Heart left ventricle (tissue), 16 donors: ENCODE data around the gene AZIN2. TPM values are rescaled to one million over a fixed set of nuclear protein-coding genes. Genes with fewer than 3 reads are reported as not detected.
"Not testable (repeated sequence)": the region's sequence is repeated elsewhere in the genome, so short reads cannot be mapped to it uniquely, and the experiment has no call there.

ENCODE experiments used
- ATAC-seq, 4 donors: fragments of 200-7000 bp; cut with Tn5 transposase; one replicate each; pipeline ENCODE4 v1.9.1; 2020 to 2022; ENCODE audit warnings: moderate library complexity in 4 of 4, mild to moderate bottlenecking in 3 of 4, moderate number of reproducible peaks in 1 of 4
- DNase-seq, 5 donors: peaks; one replicate each; pipeline ENCODE4 v3.0.0-alpha.2; 2020
- H3K27ac ChIP-seq, 12 donors: fragments of 200-600 bp; sonication (generic) in 4 of 12; one replicate each; pipeline versions ENCODE4 v1.5.0 to v1.8.0; 2016 to 2022; ENCODE audit warnings: mild to moderate bottlenecking in 2 of 12
- H3K27me3 ChIP-seq, 9 donors: fragments of 200-600 bp; sonication (generic) in 2 of 9; one replicate each; pipeline versions ENCODE4 v1.5.1 to v1.8.0; 2016 to 2022; ENCODE audit warnings: mild to moderate bottlenecking in 3 of 9
- H3K36me3 ChIP-seq, 9 donors: fragments of 200-600 bp; sonication (generic) in 2 of 9; one replicate each; pipeline versions ENCODE4 v1.5.0 to v1.8.0; 2018 to 2022; ENCODE audit warnings: mild to moderate bottlenecking in 2 of 9
- H3K4me1 ChIP-seq, 12 donors: fragments of 200-600 bp; sonication (generic) in 4 of 12; one replicate each; pipeline versions ENCODE4 v1.5.0 to v1.8.0; 2016 to 2022; ENCODE audit warnings: mild to moderate bottlenecking in 3 of 12
- H3K4me3 ChIP-seq, 12 donors: fragments of 200-600 bp; sonication (generic) in 4 of 12; one replicate each; pipeline versions ENCODE4 v1.5.0 to v1.8.0; 2017 to 2022; ENCODE audit warnings: mild to moderate bottlenecking in 9 of 12, moderate library complexity in 4 of 12
- H3K9me3 ChIP-seq, 12 donors: fragments of 200-600 bp; sonication (generic) in 4 of 12; one replicate each; pipeline versions ENCODE4 v1.5.0 to v1.8.0; 2016 to 2022; ENCODE audit warnings: mild to moderate bottlenecking in 1 of 12
- CTCF ChIP-seq, 12 donors: fragments of 200-600 bp; sonication (generic) in 4 of 12; IDR thresholded peaks; one replicate each; pipeline versions ENCODE4 v1.5.0 to v1.8.0; 2018 to 2022; ENCODE audit warnings: antibody characterized with exemption in 12 of 12, mild to moderate bottlenecking in 5 of 12
- POLR2A ChIP-seq, 2 donors: fragments of 450-650 bp; IDR thresholded peaks; one replicate each; pipeline ENCODE4 v1.6.1; 2017; ENCODE audit warnings: antibody characterized with exemption in 2 of 2, mild to moderate bottlenecking in 2 of 2, moderate library complexity in 2 of 2
- whole genome bisulfite sequencing, 4 donors: extraction: QIAGEN DNeasy Blood & Tissue Kit in 2 of 4; methylation state at CpG; one replicate each; pipeline versions ENCODE4 v1.1.5 to v1.1.7; 2013 to 2018; 5-methylcytosine and 5-hydroxymethylcytosine counted together
- intact Hi-C, 10 donors: fragments of 100-400 bp; cut with DNase I; formaldehyde crosslinking; loops; one replicate each; pipeline versions ENCODE4 v1.11.1 to v1.14.2; 2022
- polyA plus RNA-seq, 2 donors: library from polyadenylated mRNA; stranded (reverse); fragments of 200-250 nt; gene quantifications; one replicate each; pipeline ENCODE4 v1.2.3, GENCODE V29; 2013
- total RNA-seq, 9 donors: library from RNA; depleted of rRNA in 2 of 9; stranded (reverse); fragments of >200 nt in 2 of 9; fragmentation: NEBNext Ultra II Directional in 3 of 9; extraction: Animal tissue kit (Norgen Biotek cat#: 25700) in 3 of 9; gene quantifications; one replicate each; pipeline versions ENCODE4 v1.1.0 to v1.2.4, GENCODE V29; 2016 to 2023
- donor health status: ischemic (EF 13 %, LVEDD 7.1; RV severe dilation, severe dysfunction).
- donor health status: healthy with polysubstance abuse.
- donor health status: DM: no; HTN: yes; CAD: no.
- donor health status: DM: no; HTN: no; CAD: no.
- donor health status: ischemic (EF 25% LVEDD 6.9; RV normal size, moderate dysfunction).
- donor health status: ischemic (EF 25% LVEDD 5.7; RV mildly dilated, moderate dysfunction).
- donor health status: healthy.
- donor health status: DM: yes; HTN: yes; CAD: no.
- donor health status: ischemic (EF 35%, LVEDD 5.7; RV mildly dilated, moderate dysfunction).
- donor health status: nonischemic (EF 11% LVEDD 7.7; RV severe dilation, severe dysfunction).
- donor health status: DM: yes; HTN: yes; CAD: no.
- donor health status: PGD.
- donor health status: ischemic (EF 29% LVEDD 5.4; RV normal size, mild dysfunction).
- donor health status: nonischemic (EF 23%, LVEDD 6.1; RV moderate dilation, normal function).

The AZIN2 gene
- total and polyA plus RNA-seq, 11 donors: 1.3 to 5.4 (median 3.1) TPM

GRCh38 chr1:33057095-33057494, 23.9 kb upstream of the AZIN2 start:
- H3K4me3 ChIP-seq: no peak overlapping the region

GRCh38 chr1:33060579-33061083, 20.3 kb upstream of the AZIN2 start:
- Histone ChIP-seq H3K4me1 (peaks cover 0 to 19% (median 5%) of the 10 kb centered on the region in 12 donors), H3K27me3 (no peaks in the 10 kb centered on the region), H3K9me3 (peaks cover 0 to 35% (median 29%) of the 10 kb centered on the region in 12 donors), H3K36me3 (no peaks in the 10 kb centered on the region), H3K4me3 (no peak overlapping the region), H3K27ac (peak overlapping the region in 5 of 12 donors; percentile 18 to 61 (median 51))
- 64 to 88% (median 74%) methylated on average over 2 of the region's 2 CpGs for WGBS, 4 donors
- intact Hi-C loops: no loop called here
- ATAC-seq (peak; percentile 90 to 98 (median 98)), DNase-seq (peak; percentile 73 to 85 (median 83))
- TF ChIP-seq CTCF (IDR thresholded peaks at IDR 0.05) (no peak), POLR2A (IDR thresholded peaks at IDR 0.05) (no peak)

More at GRCh38 chr1:33057095-33057494, 23.9 kb upstream of the AZIN2 start:
- TF ChIP-seq CTCF (IDR thresholded peaks at IDR 0.05): no peak
- TF ChIP-seq POLR2A (IDR thresholded peaks at IDR 0.05): no peak
- Histone ChIP-seq H3K4me1 (peaks cover 0 to 29% (median 15%) of the 10 kb centered on the region in 12 donors), H3K36me3 (no peaks in the 10 kb centered on the region), H3K27ac (no peak overlapping the region), H3K27me3 (no peaks in the 10 kb centered on the region), H3K9me3 (peaks cover 0 to 4% (median 0%) of the 10 kb centered on the region in 12 donors)
- DNase-seq: no peak
- 83 to 95% (median 88%) methylated on average over 2 of the region's 2 CpGs for WGBS, 4 donors
- ATAC-seq: no peak
- intact Hi-C loops: loop anchor here in 4 of 10 donors (2.0 to 5.0 kb wide), 3 partner anchors 120 to 125 kb away; no protein-coding TSS in a partner anchor

GRCh38 chr1:33061834-33062233, 19.1 kb upstream of the AZIN2 start:
- no peak overlapping the region for H3K4me3 ChIP-seq
- intact Hi-C loops: no loop called here
- no peaks in the 10 kb centered on the region for H3K36me3 ChIP-seq
- H3K4me1 ChIP-seq: peaks cover 0 to 15% (median 2%) of the 10 kb centered on the region in 12 donors
- no peaks in the 10 kb centered on the region for H3K27me3 ChIP-seq
- ATAC-seq (no peak), DNase-seq (no peak)
- TF ChIP-seq CTCF (IDR thresholded peaks at IDR 0.05) (no peak), POLR2A (IDR thresholded peaks at IDR 0.05) (no peak)
- H3K27ac ChIP-seq: peak overlapping the region in 2 of 12 donors; percentile 34 to 56
- H3K9me3 ChIP-seq: peaks cover 0 to 45% (median 31%) of the 10 kb centered on the region in 12 donors

- DNase-seq, H3K36me3 ChIP-seq, H3K27ac ChIP-seq, H3K27me3 ChIP-seq, H3K4me3 ChIP-seq, ATAC-seq, intact Hi-C loops: not testable (repeated sequence)
- Histone ChIP-seq H3K9me3 (peaks cover 0 to 46% (median 31%) of the 10 kb centered on the region in 12 donors), H3K4me1 (peaks cover 0 to 15% (median 2%) of the 10 kb centered on the region in 12 donors)
- 91 to 95% (median 93%) methylated on average over 9 of the region's 9 CpGs for WGBS, 4 donors
Measured at GRCh38 chr1:33064284-33064683, 16.7 kb upstream of the AZIN2 start.

- no peak overlapping the region for H3K4me3 ChIP-seq
- peaks cover 0 to 46% (median 31%) of the 10 kb centered on the region in 12 donors for H3K9me3 ChIP-seq
- peaks cover 0 to 12% (median 2%) of the 10 kb centered on the region in 12 donors for H3K4me1 ChIP-seq
- DNase-seq (no peak), ATAC-seq (no peak)
- intact Hi-C loops: no loop called here
- TF ChIP-seq POLR2A (IDR thresholded peaks at IDR 0.05) (no peak), CTCF (IDR thresholded peaks at IDR 0.05) (no peak)
- 83 to 87% (median 86%) methylated on average over 10 of the region's 10 CpGs for WGBS, 4 donors
- no peak overlapping the region for H3K27ac ChIP-seq
- no peaks in the 10 kb centered on the region for H3K27me3 ChIP-seq
- no peaks in the 10 kb centered on the region for H3K36me3 ChIP-seq
Measured at GRCh38 chr1:33065301-33065700, 15.7 kb upstream of the AZIN2 start.

GRCh38 chr1:33066477-33066876, 14.5 kb upstream of the AZIN2 start:
- intact Hi-C loops, DNase-seq, H3K36me3 ChIP-seq, H3K27me3 ChIP-seq, H3K4me1 ChIP-seq, H3K4me3 ChIP-seq, ATAC-seq, H3K27ac ChIP-seq: not testable (repeated sequence)
- 92 to 96% (median 93%) methylated on average over 3 of the region's 3 CpGs for WGBS, 4 donors
- H3K9me3 ChIP-seq: peaks cover 0 to 46% (median 31%) of the 10 kb centered on the region in 12 donors

GRCh38 chr1:33068108-33068507, 12.8 kb upstream of the AZIN2 start:
- H3K27ac ChIP-seq, H3K27me3 ChIP-seq, H3K4me3 ChIP-seq, DNase-seq, ATAC-seq, intact Hi-C loops, H3K36me3 ChIP-seq, H3K4me1 ChIP-seq: not testable (repeated sequence)
- peaks cover 0 to 39% (median 25%) of the 10 kb centered on the region in 12 donors for H3K9me3 ChIP-seq
- 32 to 65% (median 57%) methylated on average over 2 of the region's 2 CpGs for WGBS, 4 donors
